NCI-H1105 (cell line): ENCODE data around the gene KRTAP2-2.

ENCODE experiments used
- DNase-seq: peaks from one replicate; lab custom pipeline; 2025; lab: John Stamatoyannopoulos, UW

Gene KRTAP2-2

DNA sequence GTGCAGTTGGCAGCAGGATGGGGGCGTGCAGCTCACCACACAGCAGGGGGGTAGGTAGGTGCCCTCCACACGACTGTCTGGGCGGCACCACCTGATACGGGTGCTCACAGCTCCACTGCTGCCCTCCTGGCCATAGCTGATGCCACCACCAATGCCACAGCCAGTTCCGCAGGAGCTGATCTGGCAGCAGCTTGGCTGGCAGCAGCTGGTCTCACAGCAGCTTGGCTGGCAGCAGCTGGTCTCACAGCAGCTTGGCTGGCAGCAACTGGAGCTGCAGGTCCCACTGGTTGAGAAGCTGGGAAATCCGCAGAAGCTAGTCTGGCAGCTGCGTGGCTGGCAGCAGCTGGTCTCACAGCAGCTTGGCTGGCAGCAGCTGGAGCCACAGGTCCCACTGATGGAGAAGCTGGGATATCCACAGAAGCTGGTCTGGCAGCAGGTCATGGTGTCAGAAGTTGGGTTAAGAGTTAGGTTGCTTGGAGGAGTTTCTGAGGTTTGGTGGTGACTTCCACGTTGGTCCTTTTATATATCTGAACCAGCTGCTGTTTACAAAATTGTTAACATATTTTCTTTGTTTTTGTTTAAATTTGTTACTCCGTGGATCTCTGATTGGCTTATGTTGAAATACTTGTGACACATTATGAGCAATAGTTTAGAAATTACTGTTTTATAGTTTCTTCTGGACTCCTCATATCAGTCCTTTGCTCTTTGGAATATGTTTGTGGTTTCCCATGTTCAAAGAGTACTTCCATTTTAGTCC is 28.1 kb downstream of the KRTAP2-2 start, which contains the start of gene KRTAP1-5:
KRTAP1-5 (minus strand) TSS at position 494 of the 757 bp plus-strand sequence; CDS start at position 441, 53 bp downstream.
- no peak for DNase-seq

DNA sequence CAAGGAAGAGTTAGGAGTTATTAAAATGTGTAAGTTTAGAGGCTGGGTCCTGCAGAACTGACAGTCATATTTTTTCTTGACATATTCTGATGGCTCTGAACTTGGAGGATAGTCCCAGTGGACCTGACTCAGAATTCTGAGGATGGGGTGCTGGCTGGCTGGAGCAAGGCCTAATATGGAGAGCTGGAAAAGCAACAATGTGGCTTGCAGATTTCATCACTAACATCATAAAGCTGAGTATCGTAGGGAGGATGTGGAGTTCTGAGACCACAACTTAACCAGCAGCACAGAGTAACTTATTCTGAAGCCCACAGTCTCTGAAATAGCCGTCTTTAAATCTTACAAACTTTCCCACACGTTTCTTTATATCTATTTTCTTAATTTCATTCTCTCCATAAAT is 30.3 kb downstream of the KRTAP2-2 start:
- DNase-seq: no peak

DNA sequence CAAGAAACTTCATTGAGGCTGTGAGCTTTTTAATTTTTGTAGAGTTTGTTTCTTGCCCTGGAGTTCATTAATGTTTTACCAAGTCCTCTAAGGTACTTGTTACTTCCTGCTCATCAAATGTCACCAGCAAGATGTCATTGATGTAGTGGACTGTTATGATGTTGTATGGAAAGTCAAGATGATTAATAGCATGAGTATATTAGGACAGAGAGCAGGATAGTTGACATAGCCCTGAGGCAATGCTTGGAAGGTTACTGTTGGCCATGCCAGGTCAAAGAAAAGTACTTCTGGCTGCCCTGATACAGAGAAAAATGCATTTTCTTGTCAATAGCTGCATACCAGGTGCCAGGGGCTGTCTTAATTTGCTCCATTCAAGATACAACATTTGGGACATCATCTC is 34.7 kb downstream of the KRTAP2-2 start:
- DNase-seq: no peak

DNA sequence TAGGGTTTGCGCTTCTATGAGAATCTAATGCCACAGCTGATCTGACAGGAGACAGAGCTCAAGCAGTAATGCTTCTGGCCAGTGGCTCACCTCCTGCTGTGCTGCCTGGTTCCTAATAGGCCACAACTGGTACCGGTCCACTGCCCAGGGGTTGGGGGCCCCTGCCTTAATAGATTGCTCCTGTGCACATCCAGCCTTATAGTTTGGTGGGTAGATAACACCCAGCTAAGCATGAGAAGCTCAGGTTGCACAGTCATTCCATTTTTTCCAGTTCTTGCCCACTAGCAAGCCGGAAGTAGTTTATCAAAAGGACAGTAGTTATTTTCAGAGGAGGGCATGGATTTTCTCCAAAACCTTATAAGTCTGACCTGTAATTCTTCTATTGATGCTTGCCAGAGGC is 35.6 kb downstream of the KRTAP2-2 start:
- no peak for DNase-seq

DNA sequence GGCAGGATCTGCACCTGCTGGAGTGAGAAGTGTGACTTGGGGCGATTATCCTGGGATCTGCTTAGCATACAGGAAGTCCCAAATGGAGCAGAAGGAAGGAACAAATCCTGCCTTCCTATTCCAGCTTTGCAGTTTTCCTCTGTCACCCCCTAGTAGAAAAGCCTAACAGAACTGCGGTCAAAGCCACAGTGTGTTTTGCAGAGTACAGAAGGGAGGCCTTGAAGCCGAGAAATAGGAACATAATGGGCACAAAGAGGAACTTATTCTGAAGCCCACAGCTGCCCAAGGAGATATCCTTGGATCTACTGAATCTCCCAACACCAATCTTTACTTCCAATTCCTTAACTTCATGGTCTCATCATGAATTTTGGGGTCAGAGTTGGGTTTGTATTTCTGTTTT is 36.5 kb downstream of the KRTAP2-2 start:
- no peak for DNase-seq

DNA sequence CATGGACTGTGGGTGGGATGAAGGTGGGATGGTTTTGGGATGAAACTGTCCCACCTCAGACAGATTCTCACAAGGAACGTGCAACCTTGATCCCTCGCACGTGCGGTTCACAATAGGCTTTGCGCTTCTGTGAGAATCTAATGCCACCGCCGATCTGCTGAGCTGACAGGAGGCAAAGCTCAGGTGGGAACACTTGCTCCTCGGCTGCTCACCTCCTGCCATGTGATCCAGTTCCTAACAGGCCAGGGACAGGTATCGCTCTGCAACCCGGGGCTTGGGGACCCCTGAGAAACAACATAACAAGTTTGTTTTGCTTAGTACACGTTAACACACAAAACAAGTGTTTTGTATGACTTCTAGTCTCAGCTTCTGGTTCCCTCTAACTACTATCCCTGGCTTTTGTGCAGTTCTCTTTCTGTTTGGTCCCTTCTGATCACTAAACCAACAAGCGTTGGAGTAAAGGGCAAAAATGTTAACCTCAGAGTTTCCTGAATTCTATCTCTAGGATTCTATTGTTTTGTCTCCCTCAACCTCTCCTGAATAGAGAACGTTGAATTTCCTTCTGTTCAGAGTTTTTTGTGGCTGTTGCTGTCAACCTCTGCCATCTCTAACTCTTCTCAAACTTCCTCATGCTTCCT is 38.3 kb downstream of the KRTAP2-2 start:
- DNase-seq: no peak

DNA sequence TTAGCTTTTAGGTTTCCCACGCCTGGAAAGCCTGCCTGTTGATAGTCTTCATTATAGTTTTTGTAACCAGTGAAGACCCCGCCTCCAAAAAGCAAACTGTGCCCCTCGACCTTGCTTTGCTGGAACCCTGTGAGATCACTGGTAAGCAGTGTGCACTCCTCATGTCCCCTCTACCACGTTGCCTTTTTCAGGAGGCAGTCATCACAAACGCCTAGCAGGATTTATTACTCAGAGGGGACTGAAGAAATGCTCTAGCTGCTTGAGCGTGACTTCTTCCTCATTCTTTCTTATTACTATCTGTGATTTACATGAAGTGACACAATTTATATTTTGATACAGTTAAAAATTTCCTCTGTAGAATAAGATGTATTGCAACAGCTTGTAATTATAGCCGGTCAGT is 39.6 kb downstream of the KRTAP2-2 start:
- DNase-seq: no peak

DNA sequence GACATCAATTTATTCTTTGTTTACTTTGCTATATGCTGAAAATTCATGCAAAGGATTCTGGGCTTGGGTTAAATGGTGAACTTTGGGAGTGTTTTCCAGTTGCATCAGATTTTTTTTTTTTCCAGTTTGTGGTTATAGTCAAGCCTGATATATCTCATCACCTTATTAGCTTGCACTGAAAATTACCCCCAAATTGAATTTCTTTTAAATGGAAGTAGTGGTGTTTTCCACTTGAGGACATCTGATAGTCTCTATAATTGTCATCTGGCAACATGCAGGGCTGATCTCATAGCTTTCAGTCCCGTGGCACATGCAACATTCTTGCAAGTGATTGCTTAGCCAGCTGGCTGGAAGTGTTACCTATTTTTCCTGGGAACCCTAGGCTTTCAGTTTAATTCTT is 41.4 kb downstream of the KRTAP2-2 start:
- DNase-seq: peak; percentile 62

DNA sequence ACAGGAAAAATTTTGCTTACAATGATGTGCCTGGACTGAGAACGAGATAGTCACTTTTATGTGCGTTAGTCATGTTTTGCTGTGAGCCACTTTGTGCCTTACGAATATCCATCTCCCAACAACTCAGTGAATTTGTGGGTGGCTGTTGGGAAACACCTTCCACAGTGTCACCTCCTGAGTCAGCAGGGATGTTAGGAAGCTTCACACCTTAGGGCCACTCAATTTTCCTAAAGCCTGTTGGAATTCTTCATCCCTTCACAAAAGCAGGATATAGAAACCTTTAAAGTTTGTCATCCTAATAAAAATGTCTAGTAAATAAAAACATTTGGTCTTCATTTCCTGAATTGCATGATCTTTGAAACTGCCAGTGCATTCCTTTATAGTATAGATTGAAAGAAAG is 41.8 kb downstream of the KRTAP2-2 start:
- DNase-seq: no peak

DNA sequence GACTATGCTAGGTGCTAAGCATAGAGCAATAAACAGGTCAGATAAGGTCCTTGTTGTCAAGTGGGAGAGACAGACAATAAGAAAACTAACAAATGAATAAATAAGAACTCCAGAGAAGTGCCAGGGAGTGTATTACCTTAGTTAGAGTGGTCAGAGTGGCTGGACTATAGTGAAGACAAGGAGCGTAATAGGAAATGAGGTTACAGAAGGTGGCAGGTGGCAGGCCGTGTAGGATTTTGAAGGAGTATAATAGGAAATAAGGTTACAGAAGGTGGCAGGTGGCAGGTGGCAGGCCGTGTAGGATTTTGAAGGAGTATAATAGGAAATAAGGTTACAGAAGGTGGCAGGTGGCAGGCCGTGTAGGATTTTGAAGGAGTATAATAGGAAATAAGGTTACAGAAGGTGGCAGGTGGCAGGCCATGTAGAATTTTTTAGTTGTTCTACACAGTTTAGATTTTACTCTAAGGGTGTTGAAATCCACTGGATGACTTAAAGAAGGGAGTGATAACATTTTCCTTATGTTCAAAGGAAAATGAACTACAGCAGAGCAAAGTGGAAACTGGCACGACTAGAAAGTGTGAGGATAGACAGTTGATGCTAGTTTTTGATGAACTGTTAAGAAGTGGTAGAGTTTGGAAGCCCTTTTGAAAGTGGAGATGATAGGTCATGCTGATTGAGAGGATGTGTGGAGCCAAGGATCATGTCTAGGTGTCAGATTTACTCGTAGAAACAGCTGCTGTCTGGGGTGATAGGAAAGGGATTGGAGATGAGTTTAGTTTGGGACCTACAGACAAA is 42.5 kb downstream of the KRTAP2-2 start:
- no peak for DNase-seq

DNA sequence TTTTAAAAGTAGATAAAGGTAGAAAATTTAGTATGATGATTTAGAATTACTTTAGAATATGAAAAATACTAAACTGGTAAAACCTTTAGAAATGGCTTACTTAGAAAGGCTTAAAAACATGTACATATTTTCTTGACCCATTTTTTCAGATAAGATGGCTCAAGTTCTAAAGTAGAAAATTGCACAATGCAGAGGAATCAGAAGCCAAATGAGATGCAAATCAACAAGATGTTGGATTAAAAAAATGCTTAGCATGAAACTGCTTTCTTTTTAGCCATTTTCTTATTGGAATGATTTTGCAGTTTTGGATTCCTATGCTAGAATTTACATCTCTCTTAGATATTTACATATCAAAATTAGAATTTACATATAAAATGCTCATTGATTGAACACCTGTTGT is 44.6 kb downstream of the KRTAP2-2 start:
- DNase-seq: no peak

DNA sequence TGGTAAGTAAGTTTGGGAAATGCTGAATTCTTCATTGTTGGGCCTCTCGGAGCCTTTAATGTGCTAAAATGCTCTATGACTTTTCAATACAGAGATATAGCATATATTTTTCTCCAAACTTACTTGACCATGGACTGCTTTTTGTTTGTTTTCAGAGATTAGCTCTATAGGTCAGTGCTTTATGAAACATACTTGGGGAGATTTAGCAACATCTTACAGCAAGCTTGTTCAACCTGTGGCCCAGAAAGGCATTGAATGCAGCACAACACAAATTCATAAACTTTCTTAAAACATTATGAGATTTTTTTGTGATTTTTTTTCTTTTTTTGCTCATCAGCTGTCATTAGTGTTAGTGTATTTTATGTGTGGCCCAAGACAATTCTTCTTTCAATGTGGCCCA is 45.1 kb downstream of the KRTAP2-2 start:
- no peak for DNase-seq

DNA sequence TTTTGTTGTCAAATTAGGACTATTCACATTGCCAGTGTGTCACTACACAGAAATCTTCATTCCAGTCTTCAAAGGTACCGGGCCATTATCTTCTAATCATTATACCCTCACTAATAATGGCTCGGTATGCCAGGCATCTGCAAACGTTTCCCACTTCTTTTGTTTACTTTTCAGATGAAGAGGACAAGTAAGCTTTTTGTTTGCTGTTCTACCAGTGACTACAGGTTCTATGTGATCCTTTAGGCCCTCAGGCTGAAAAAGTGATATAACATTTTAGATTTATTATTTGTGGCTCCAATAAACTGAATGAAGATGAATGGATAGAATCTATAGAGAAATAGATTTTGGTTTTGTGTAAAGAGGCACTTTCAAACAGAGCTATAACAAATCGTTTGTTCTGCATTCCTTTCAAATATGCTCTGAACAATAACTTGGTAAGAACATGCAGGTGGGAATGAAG is 45.7 kb downstream of the KRTAP2-2 start:
- DNase-seq: peak; percentile 62

DNA sequence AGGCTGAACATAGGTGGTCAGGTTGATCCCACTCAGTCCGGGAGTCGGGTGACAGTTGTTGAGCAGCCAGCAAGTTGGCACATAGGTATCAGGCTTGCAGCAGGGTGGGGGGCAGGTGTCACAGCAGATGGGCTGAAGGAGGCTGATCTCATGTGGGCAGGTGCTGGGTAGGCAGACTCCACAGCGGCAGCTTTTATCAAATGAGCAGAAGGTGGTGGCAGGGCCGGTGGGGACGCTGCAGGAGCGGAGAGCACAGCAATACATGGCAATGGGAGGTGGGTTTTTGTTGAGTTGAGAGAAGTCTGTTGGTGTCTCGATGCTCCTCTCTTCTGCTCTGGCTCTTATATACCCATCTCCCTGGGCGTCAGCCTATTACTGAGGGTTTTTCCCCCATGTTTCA is 46.2 kb downstream of the KRTAP2-2 start, which contains the start of gene KRTAP3-1:
KRTAP3-1 (minus strand) TSS at position 318 of the 400 bp plus-strand sequence; CDS start at position 264, 54 bp downstream.
- peak; percentile 92 for DNase-seq
